Measurements from ENCODE around the gene AFAP1. TPM values are rescaled to one million over a fixed set of nuclear protein-coding genes. Genes with fewer than 3 reads are reported as not detected.

AFAP1 gene
- total RNA-seq, 1 experiment from 2014 or later = 42.1 TPM

- ChIA-PET CTCF (no interaction called here), POLR2A (ENCODE audit: unreplicated experiment) (no interaction called here)
- intact Hi-C loops (cut with micrococcal nuclease) = no loop called here
- no peaks in the 10 kb centered on the region for H3F3A ChIP-seq (ENCODE audit: low read length, unreplicated experiment)
- H3K27me3 ChIP-seq (ENCODE audit: low read length) = no peaks in the 10 kb centered on the region
- peaks cover 7% of the 10 kb centered on the region; the same call in 1 of the 2 replicates for H3K9me3 ChIP-seq (ENCODE audit: low read length)
- peaks cover 72% of the 10 kb centered on the region for H3K36me3 ChIP-seq (ENCODE audit: low read depth, low read length)
- peaks cover 6% of the 10 kb centered on the region for H3K4me1 ChIP-seq (ENCODE audit: insufficient read depth, low read length)
- TF ChIP-seq EZH2phosphoT487 (IDR thresholded peaks at IDR 0.05; ENCODE audit: borderline replicate concordance, low read length) (no peak), CTCF (conservative IDR thresholded peaks at IDR 0.05; ENCODE audit: low read depth, low read length) (no peak), EZH2 (IDR thresholded peaks at IDR 0.05; ENCODE audit: low read length, unreplicated experiment) (no peak)
- no TSS peak for BruUV-seq (replicated peaks)
- H3K9ac ChIP-seq (ENCODE audit: low read length) = no peak overlapping the region
- H2AFZ ChIP-seq (ENCODE audit: low read length) = no peak overlapping the region
- H4K20me1 ChIP-seq (ENCODE audit: low read length) = no peaks in the 10 kb centered on the region
- no peak overlapping the region for H3K4me3 ChIP-seq (ENCODE audit: low read length)
- H3K9me2 ChIP-seq (replicated peaks; ENCODE audit: low read length) = no peaks in the 10 kb centered on the region
- H3K27ac ChIP-seq (ENCODE audit: low read length) = no peak overlapping the region
- ATAC-seq (no peak), DNase-seq (no peak)
- no peak overlapping the region for H3K4me2 ChIP-seq (ENCODE audit: low read length)
- H3K79me2 ChIP-seq (ENCODE audit: low read length) = peaks cover 25% of the 10 kb centered on the region; the same call in 1 of the 2 replicates
Observed at GRCh38 chr4:7811536-7812191, 128.0 kb downstream of the AFAP1 start.

GRCh38 chr4:7810783-7811535, 128.7 kb downstream of the AFAP1 start:
- Histone ChIP-seq H3K9me3 (ENCODE audit: low read length) (peaks cover 7% of the 10 kb centered on the region; the same call in 1 of the 2 replicates), H3K79me2 (ENCODE audit: low read length) (peaks cover 25% of the 10 kb centered on the region; the same call in 1 of the 2 replicates), H3K36me3 (ENCODE audit: low read depth, low read length) (peaks cover 73% of the 10 kb centered on the region), H3K27me3 (ENCODE audit: low read length) (no peaks in the 10 kb centered on the region), H3K27ac (ENCODE audit: low read length) (no peak overlapping the region), H3K9me2 (replicated peaks; ENCODE audit: low read length) (no peaks in the 10 kb centered on the region), H3K4me3 (ENCODE audit: low read length) (no peak overlapping the region), H4K20me1 (ENCODE audit: low read length) (no peaks in the 10 kb centered on the region), H3K9ac (ENCODE audit: low read length) (no peak overlapping the region), H3K4me1 (ENCODE audit: insufficient read depth, low read length) (peaks cover 13% of the 10 kb centered on the region), H3F3A (ENCODE audit: low read length, unreplicated experiment) (no peaks in the 10 kb centered on the region), H3K4me2 (ENCODE audit: low read length) (no peak overlapping the region), H2AFZ (ENCODE audit: low read length) (no peak overlapping the region)
- no peak for DNase-seq
- BruUV-seq (replicated peaks) = no TSS peak
- no peak for TF ChIP-seq CTCF (conservative IDR thresholded peaks at IDR 0.05; ENCODE audit: low read depth, low read length)
- no peak for TF ChIP-seq EZH2 (IDR thresholded peaks at IDR 0.05; ENCODE audit: low read length, unreplicated experiment)
- no peak for TF ChIP-seq EZH2phosphoT487 (IDR thresholded peaks at IDR 0.05; ENCODE audit: borderline replicate concordance, low read length)
- ATAC-seq = no peak
- intact Hi-C loops (cut with micrococcal nuclease) = no loop called here
- ChIA-PET POLR2A (ENCODE audit: unreplicated experiment) (no interaction called here), CTCF (no interaction called here)

- TF ChIP-seq EZH2 (IDR thresholded peaks at IDR 0.05; ENCODE audit: low read length, unreplicated experiment) = no peak
- no peak for TF ChIP-seq EZH2phosphoT487 (IDR thresholded peaks at IDR 0.05; ENCODE audit: borderline replicate concordance, low read length)
- TF ChIP-seq CTCF (conservative IDR thresholded peaks at IDR 0.05; ENCODE audit: low read depth, low read length) = no peak
- H3K9ac ChIP-seq (ENCODE audit: low read length) = no peak overlapping the region
- H3K79me2 ChIP-seq (ENCODE audit: low read length) = peaks cover 28% of the 10 kb centered on the region
- H3K27ac ChIP-seq (ENCODE audit: low read length) = no peak overlapping the region
- peaks cover 7% of the 10 kb centered on the region; the same call in 1 of the 2 replicates for H3K9me3 ChIP-seq (ENCODE audit: low read length)
- no peaks in the 10 kb centered on the region for H3F3A ChIP-seq (ENCODE audit: low read length, unreplicated experiment)
- peak; percentile 62 for DNase-seq
- peaks cover 32% of the 10 kb centered on the region for H3K4me1 ChIP-seq (ENCODE audit: insufficient read depth, low read length)
- peaks cover 58% of the 10 kb centered on the region for H3K36me3 ChIP-seq (ENCODE audit: low read depth, low read length)
- intact Hi-C loops (cut with micrococcal nuclease) = no loop called here
- no TSS peak for BruUV-seq (replicated peaks)
- peak; percentile 37; the same call in 1 of the 2 replicates for ATAC-seq
- ChIA-PET CTCF (no interaction called here), POLR2A (ENCODE audit: unreplicated experiment) (interaction anchor here (0.7 kb wide), 1 partner anchor 167 kb away, joined by 5 read pairs; no protein-coding TSS in a partner anchor)
- H3K4me2 ChIP-seq (ENCODE audit: low read length) = no peak overlapping the region
- H2AFZ ChIP-seq (ENCODE audit: low read length) = no peak overlapping the region
- H4K20me1 ChIP-seq (ENCODE audit: low read length) = no peaks in the 10 kb centered on the region
- H3K4me3 ChIP-seq (ENCODE audit: low read length) = no peak overlapping the region
- H3K27me3 ChIP-seq (ENCODE audit: low read length) = no peaks in the 10 kb centered on the region
- H3K9me2 ChIP-seq (replicated peaks; ENCODE audit: low read length) = no peaks in the 10 kb centered on the region
Observed at GRCh38 chr4:7808752-7809151, 130.9 kb downstream of the AFAP1 start.
